Stimulated activated CD8-positive, alpha-beta memory T cell treated with anti-CD3 and anti-CD28 coated beads, Interleukin-2, amount 100 ng/mL, for 1 hour (primary cell): ENCODE results near the gene BNIP2.
"Not testable (repeated sequence)": the region's sequence is repeated elsewhere in the genome, so short reads cannot be mapped to it uniquely, and the experiment has no call there.

ENCODE experiments used
- DNase-seq, 2 donors: peaks; one replicate each; pipeline ENCODE4 v3.0.0-alpha.2; 2020; ENCODE audit warnings: low read depth in 2 of 2

The BNIP2 gene

GRCh38 chr15:59688782-59689625 lies at the start of gene BNIP2:
Gene BNIP2 (minus strand): TSS chr15:59689320. CDS start chr15:59682457, 6,863 bp downstream.
- DNase-seq = peak; percentile 97 to 99

- no peak for DNase-seq
These were observed 49.6 kb upstream of the BNIP2 start for GRCh38 chr15:59738676-59739075.

- no peak for DNase-seq
These were observed 47.1 kb upstream of the BNIP2 start for GRCh38 chr15:59736181-59736580.

GRCh38 chr15:59725151-59725486 lies 36.0 kb upstream of the BNIP2 start:
- DNase-seq = no peak

GRCh38 chr15:59723687-59724346 lies 34.7 kb upstream of the BNIP2 start:
- no peak for DNase-seq

- no peak for DNase-seq
These were observed 33.4 kb upstream of the BNIP2 start for GRCh38 chr15:59722476-59722875.

- no peak for DNase-seq
These were observed 32.9 kb upstream of the BNIP2 start for GRCh38 chr15:59722037-59722436.

- no peak for DNase-seq
These were observed 32.3 kb upstream of the BNIP2 start for GRCh38 chr15:59721411-59721810.

- no peak for DNase-seq
These were observed 24.1 kb upstream of the BNIP2 start for GRCh38 chr15:59713177-59713576.

- no peak for DNase-seq
These were observed 22.5 kb upstream of the BNIP2 start for GRCh38 chr15:59711451-59712243.

- no peak for DNase-seq
These were observed 18.5 kb upstream of the BNIP2 start for GRCh38 chr15:59707619-59708018.

- DNase-seq = no peak
These were observed 15.1 kb upstream of the BNIP2 start for GRCh38 chr15:59703979-59704796.

GRCh38 chr15:59702351-59702750 lies 13.2 kb upstream of the BNIP2 start:
- no peak for DNase-seq

- no peak for DNase-seq
These were observed 12.8 kb upstream of the BNIP2 start for GRCh38 chr15:59701880-59702279.

- DNase-seq = no peak
These were observed 10.8 kb upstream of the BNIP2 start for GRCh38 chr15:59699810-59700431.

- DNase-seq = not testable (repeated sequence)
These were observed 8.9 kb upstream of the BNIP2 start for GRCh38 chr15:59698065-59698464.

- no peak for DNase-seq
These were observed 7.2 kb upstream of the BNIP2 start for GRCh38 chr15:59696332-59696731.

GRCh38 chr15:59694779-59695178 lies 5.7 kb upstream of the BNIP2 start:
- no peak for DNase-seq

GRCh38 chr15:59691194-59691805 lies 2.2 kb upstream of the BNIP2 start:
- peak in 1 of 2 donors; percentile 16 for DNase-seq

GRCh38 chr15:59689626-59690236 lies 611 bp upstream of the BNIP2 start:
- peak; percentile 5 to 42 for DNase-seq
